ENCODE data around the gene DSCAM. TPM values are rescaled to one million over a fixed set of nuclear protein-coding genes. Genes with fewer than 3 reads are reported as not detected.

DSCAM gene
- total RNA-seq, 4 donors from 2014 or later: under 0.01 to 0.44 TPM; not detected in 2

GRCh38 chr21:40355076-40355475, 491.9 kb downstream of the DSCAM start:
- Histone ChIP-seq H3K9me3 (no peaks in the 10 kb centered on the region), H3K27me3 (no peaks in the 10 kb centered on the region), H3K36me3 (no peaks in the 10 kb centered on the region), H3K27ac (no peak overlapping the region), H3K4me3 (no peak overlapping the region), H3K4me1 (no peaks in the 10 kb centered on the region)
- DNase-seq (ENCODE audit: low spot score in 2 of 2): no peak
- 82 to 88% methylated on average over 5 of the region's 5 CpGs for WGBS, 2 donors
- TF ChIP-seq CTCF (IDR thresholded peaks at IDR 0.05) (no peak), EP300 (IDR thresholded peaks at IDR 0.05) (no peak), POLR2A (IDR thresholded peaks at IDR 0.05) (no peak)

- TF ChIP-seq CTCF (IDR thresholded peaks at IDR 0.05) (no peak), POLR2A (IDR thresholded peaks at IDR 0.05) (no peak), EP300 (IDR thresholded peaks at IDR 0.05) (no peak)
- H3K27ac ChIP-seq: no peak overlapping the region
- no peak overlapping the region for H3K4me3 ChIP-seq
- DNase-seq (ENCODE audit: low spot score in 2 of 2): no peak
- H3K9me3 ChIP-seq: no peaks in the 10 kb centered on the region
- no peaks in the 10 kb centered on the region for H3K4me1 ChIP-seq
- WGBS, 2 donors: 62 to 69% methylated on average over 2 of the region's 2 CpGs
- H3K27me3 ChIP-seq: no peaks in the 10 kb centered on the region
- no peaks in the 10 kb centered on the region for H3K36me3 ChIP-seq
Measured at GRCh38 chr21:40351006-40351405, 496.0 kb downstream of the DSCAM start.

- no peaks in the 10 kb centered on the region for H3K4me1 ChIP-seq
- WGBS, 2 donors: 72 to 74% methylated on average over 2 of the region's 2 CpGs
- DNase-seq (ENCODE audit: low spot score in 2 of 2): no peak
- no peaks in the 10 kb centered on the region for H3K9me3 ChIP-seq
- H3K27ac ChIP-seq: no peak overlapping the region
- no peaks in the 10 kb centered on the region for H3K27me3 ChIP-seq
- no peak overlapping the region for H3K4me3 ChIP-seq
- no peaks in the 10 kb centered on the region for H3K36me3 ChIP-seq
- TF ChIP-seq EP300 (IDR thresholded peaks at IDR 0.05): no peak
- TF ChIP-seq POLR2A (IDR thresholded peaks at IDR 0.05): no peak
Measured at GRCh38 chr21:40349591-40349990, 497.4 kb downstream of the DSCAM start.

GRCh38 chr21:40345711-40346321, 501.1 kb downstream of the DSCAM start:
- H3K27ac ChIP-seq: no peak overlapping the region
- 86% methylated on average over 9 of the region's 9 CpGs for WGBS, 2 donors
- no peaks in the 10 kb centered on the region for H3K4me1 ChIP-seq
- DNase-seq (ENCODE audit: low spot score in 2 of 2): no peak
- H3K27me3 ChIP-seq: no peaks in the 10 kb centered on the region
- H3K4me3 ChIP-seq: no peak overlapping the region
- no peaks in the 10 kb centered on the region for H3K36me3 ChIP-seq
- no peak for TF ChIP-seq POLR2A (IDR thresholded peaks at IDR 0.05)
- TF ChIP-seq EP300 (IDR thresholded peaks at IDR 0.05): no peak
- no peak for TF ChIP-seq CTCF (IDR thresholded peaks at IDR 0.05)
- no peaks in the 10 kb centered on the region for H3K9me3 ChIP-seq

GRCh38 chr21:40340357-40340756, 506.6 kb downstream of the DSCAM start:
- DNase-seq (ENCODE audit: low spot score in 2 of 2): no peak
- H3K4me3 ChIP-seq: no peak overlapping the region

More at GRCh38 chr21:40340357-40340756, 506.6 kb downstream of the DSCAM start:
- H3K4me1 ChIP-seq: no peaks in the 10 kb centered on the region
- no peaks in the 10 kb centered on the region for H3K36me3 ChIP-seq
- no peak for TF ChIP-seq POLR2A (IDR thresholded peaks at IDR 0.05)
- TF ChIP-seq CTCF (IDR thresholded peaks at IDR 0.05): no peak
- no peak for TF ChIP-seq EP300 (IDR thresholded peaks at IDR 0.05)
- no peaks in the 10 kb centered on the region for H3K27me3 ChIP-seq
- H3K27ac ChIP-seq: no peak overlapping the region
- H3K9me3 ChIP-seq: no peaks in the 10 kb centered on the region
